Coronary artery (tissue), 2 donors: ENCODE measurements around the gene FSCN2.

Experiments
- DNase-seq: peaks from one replicate; pipeline ENCODE4 v3.0.0-alpha.2; 2017; ENCODE audit warnings: low spot score
- H3K27ac ChIP-seq, 2 donors: fragments of 200-600 bp; sonication (generic); one replicate each; pipeline ENCODE4 v1.5.1; 2016 to 2019
- H3K4me3 ChIP-seq: fragments of 200-600 bp; sonication (generic); 2 replicates; pipeline ENCODE4 v1.5.1; 2016; ENCODE audit warnings: mild to moderate bottlenecking, moderate library complexity
- CTCF ChIP-seq: fragments of 200-600 bp; sonication (generic); IDR thresholded peaks from one replicate; pipeline ENCODE4 v1.5.1; 2019; ENCODE audit warnings: antibody characterized with exemption

FSCN2 gene

DNA sequence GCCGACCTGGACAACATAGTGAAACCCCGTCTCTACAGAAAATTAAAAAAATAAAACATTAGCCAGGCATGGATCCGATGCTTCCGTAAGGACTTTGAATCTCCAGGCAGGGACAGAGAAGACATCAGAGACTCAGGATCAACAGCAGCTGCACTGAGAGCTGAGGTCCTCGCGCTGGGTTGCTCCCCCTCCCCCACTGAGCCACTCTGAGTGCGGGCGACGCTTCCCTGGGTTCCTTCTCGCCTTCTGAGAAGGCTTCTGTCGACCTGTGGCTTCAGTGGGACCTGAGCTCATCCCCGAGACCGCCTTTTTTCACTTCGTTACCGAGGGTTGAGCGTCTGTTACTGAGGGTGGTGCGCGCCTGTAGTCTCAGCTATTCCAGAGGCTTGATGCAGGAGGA is 36.0 kb upstream of the FSCN2 start:
- TF ChIP-seq CTCF = no peak
- Histone ChIP-seq H3K27ac (no peak overlapping the region), H3K4me3 (no peak overlapping the region)
- DNase-seq = no peak

GRCh38 chr17:81492706-81493105 is 35.5 kb upstream of the FSCN2 start:
- DNase-seq = no peak
- no peak for TF ChIP-seq CTCF
- no peak overlapping the region for H3K4me3 ChIP-seq
- no peak overlapping the region for H3K27ac ChIP-seq

DNA sequence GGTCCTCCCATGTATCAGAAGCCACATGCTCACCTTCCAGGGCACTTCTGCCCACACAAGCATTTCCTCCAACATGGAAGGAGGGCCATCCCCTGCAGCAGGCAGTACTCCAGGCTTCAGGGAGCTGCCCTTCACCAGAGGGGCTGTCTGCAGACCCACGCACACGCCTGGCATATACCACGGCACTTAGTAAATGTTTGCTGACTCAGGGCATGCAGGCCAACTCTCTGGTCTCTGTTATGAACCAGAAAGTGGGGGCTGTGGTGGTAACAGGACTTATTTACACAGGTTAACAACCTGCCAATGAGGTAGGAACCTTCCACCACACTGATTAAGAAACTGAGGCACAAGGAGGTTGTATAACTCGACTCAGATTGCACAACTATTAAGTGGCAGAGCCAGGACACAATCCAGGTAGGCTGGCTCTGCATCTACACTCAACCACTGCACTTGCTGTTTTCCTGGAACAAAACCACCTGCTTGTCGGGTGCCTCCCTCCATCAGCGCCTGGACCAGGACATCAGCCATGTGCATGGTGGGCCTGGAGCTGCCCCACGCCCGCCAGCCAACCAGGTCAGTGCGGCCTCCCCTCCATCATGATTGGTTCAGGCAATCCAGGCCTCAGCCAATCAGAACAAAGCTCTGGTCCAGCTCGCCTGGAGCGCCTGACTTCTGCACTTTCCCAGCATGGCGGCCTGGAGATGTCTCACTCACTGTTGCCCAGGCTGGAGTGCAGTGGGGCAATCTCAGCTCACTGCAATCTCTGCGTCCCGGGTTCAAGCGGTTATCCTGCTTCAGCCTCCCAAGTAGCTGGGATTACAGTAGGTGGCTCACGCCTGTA is 34.8 kb upstream of the FSCN2 start:
- no peak for TF ChIP-seq CTCF
- H3K27ac ChIP-seq = no peak overlapping the region
- DNase-seq = no peak
- no peak overlapping the region for H3K4me3 ChIP-seq

DNA sequence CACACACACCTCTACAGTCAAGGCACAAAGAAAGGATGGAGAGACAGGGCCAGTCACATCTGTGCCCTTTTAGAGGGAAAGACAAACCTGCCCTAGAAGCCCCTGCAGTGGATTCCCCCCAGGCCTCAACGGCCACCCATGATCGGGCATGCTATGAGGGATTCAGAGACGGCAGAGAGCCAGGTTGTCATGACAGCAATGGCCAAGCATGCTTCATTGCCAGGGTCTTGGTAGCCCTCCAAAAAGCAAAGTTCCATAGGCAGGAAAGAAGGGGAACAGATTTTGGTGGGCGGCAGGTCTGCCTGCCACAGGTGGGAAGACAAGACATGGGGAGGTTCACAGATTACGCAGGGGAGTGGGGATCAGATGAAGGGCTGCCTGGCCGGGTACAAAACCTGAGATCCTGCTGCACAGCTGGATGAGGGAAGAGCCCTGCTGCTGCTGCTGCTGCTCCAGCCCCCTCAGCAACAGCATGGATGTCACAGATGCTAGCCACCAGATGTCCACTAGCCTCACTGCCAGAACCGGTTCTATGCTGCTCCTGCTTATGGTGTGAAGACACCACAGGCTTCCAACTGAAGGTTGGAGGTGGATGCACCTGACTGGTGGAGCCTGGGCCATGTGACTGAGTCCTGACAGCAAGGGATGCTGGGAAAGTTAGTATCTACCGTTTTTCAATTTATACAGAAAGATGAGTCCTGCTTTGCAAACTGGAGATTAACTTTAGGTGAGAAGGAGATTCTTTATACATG is 33.4 kb upstream of the FSCN2 start:
- Histone ChIP-seq H3K27ac (no peak overlapping the region), H3K4me3 (no peak overlapping the region)
- TF ChIP-seq CTCF = no peak
- DNase-seq = no peak

DNA sequence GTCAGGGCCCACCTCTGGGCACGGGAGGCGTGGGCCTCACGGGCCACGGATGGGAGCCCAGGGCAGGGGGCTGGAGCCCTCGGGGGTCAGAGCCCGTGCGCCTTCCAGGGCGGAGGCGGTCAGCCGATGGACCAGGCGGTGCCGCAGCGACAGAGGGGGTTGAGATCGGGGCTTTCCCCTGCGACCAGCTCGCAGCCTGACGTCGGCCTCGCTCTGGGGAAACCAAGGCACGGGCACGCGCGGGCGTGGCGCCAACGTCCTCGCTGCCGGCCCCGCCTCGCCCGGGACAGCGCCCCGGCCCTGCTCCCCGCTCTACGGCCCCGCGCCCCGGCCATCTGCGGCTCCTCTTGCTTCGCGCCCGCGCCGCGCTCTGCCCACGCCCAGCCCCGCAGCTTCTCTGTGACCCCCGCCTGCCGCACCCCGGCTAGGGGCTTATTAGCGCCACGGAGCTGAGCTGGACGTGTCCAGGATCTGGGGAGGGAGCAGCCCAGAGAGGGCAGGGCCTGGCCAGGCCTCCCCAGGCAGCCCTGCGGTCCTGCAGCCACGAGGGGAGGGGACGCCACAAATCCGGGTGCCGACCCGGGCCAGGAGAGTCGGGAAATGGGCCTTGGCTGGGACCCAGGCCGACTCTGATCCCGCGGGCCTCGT is 29.1 kb upstream of the FSCN2 start:
- Histone ChIP-seq H3K27ac (no peak overlapping the region), H3K4me3 (no peak overlapping the region)
- no peak for TF ChIP-seq CTCF
- no peak for DNase-seq

GRCh38 chr17:81499601-81499970 is 28.6 kb upstream of the FSCN2 start:
- TF ChIP-seq CTCF = no peak
- no peak for DNase-seq
- no peak overlapping the region for H3K27ac ChIP-seq

More at GRCh38 chr17:81499601-81499970, 28.6 kb upstream of the FSCN2 start:
- no peak overlapping the region for H3K4me3 ChIP-seq
